AML-193 (cell line): ENCODE data around the gene KMT2C.

Source experiments
- DNase-seq, 2 experiments: peaks; one replicate each; lab custom pipeline; 2025; lab: John Stamatoyannopoulos, UW

KMT2C gene

DNA sequence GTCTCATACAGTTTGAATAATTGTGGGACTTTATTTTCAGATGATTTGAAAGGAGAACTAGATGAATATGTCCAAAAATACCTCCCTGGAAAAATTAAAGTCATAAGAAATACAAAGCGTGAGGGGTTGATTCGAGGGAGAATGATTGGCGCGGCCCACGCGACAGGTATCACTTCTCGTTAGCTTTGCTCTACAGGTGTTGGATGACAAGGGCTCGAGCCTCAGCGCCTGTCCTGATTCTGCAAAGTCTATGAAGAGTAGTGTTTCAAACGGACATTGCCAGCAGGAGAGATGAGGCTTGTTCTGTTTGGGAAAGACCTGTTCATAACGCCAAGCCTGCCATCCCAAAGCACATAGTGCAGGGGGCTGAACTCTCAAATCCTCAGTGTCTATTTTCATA is 330.6 kb downstream of the KMT2C start:
- no peak for DNase-seq

DNA sequence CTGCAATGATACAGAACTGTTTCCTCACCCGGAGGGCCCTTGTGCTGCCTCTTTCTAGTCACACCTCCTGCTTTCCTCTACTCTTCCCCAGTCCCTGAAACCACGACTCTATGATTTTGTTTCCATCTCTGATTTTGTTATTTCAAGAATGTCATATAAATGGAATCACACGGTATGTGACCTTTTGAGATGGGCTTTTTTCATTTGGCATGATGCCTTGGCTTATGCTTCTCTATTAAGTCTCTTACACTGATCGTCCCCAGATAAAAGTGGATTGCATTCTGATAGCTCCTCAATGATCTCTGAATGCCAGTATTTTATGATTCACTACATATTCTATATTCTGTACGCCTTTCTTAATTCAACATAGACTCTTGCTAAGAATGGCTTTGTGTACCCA is 332.1 kb downstream of the KMT2C start:
- DNase-seq: no peak

- no peak for DNase-seq
Observed at GRCh38 chr7:152103066-152103465, 332.7 kb downstream of the KMT2C start.

DNA sequence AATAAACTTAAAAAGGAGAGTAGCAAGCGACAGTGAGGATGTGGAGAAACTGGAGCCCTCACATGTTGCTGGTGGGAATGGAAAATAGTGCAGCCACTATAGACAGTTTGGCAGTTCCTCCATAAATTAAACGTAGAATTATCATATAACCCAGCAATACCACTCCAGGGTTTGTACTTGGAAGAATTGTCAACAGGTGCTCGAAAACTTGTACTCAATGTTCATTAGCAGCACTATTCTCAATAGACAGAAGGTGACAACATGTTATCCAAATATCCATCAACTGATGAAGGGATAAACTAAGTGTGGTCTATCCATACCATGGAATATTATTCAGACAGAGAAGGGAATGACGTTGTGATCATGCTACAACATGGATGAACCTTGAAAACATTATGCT is 338.5 kb downstream of the KMT2C start:
- no peak for DNase-seq

DNA sequence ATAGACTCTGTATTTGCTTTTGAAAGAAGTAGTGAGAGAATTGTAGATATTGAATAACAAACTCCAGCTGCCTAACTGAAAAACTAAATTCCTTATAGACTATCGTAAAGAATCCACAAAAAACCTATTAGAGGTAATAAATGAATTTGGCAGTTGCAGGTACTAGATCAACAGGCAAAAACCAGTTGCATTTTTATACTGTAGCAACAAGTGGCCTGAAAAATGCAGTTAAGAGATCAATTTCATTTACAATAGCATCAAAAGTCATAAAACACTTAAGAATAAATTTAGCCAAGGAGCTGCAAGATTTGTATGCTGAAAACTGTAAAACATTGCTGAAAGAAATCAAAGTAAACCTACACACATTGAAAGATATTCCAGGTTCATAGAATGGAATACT is 340.0 kb downstream of the KMT2C start:
- no peak for DNase-seq

DNA sequence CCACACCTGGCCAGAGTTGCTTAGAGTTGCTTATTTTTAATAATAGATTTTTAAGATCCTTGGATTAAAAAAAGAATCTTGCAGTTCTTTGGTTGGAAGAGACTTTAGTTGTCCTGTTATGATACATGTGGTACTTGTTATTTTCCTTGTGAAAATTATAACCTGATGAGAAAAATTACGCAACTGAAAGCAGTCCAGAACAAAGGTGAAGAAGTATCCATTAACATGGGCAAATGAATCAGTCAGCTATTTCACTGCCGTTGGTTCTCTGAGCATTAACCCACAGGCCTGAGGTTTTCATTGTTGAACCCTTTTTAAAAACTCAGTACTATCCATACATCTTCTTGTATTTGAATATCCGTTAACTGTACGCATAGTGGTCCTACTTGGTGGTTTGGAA is 342.1 kb downstream of the KMT2C start:
- no peak for DNase-seq

GRCh38 chr7:152090747-152091146 is 345.1 kb downstream of the KMT2C start:
- DNase-seq: no peak

DNA sequence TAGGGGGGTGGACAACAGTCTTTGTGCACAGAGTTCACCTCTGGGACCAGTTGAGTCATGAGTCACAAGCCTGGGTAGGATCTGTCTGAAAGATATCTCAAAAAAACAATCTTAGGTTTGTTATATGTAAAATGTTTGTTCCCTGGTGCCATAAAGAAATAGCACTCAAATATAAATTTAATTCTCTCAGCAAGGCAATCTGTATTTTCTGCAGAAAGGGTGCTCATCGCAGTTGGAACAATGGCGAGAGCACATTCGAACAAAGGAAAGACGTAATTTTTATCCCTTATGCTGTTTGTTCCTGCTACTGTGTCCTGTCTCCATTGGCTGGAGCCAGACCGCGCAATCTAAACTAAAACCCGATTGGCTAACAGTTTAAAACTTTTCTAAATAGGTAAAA is 346.6 kb downstream of the KMT2C start:
- DNase-seq: no peak

DNA sequence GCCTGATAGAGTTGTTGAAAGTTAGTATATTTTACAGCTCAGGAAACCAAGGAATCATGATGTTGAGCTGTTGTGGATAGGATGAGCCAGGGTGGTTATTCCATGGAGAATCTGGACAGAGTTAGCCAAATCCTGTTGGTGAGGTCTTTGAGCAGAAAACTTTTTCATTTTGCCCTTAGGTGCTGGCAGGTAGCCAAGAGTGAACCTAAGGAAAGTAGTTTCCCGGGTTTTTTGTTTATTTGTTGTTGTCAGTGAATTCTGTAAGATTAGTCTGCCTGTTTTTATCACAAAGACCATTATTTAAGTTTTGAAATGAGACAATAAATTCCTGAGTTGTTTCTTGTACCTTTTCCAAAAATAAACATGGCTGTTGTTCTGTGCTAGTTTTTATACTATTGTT is 349.3 kb downstream of the KMT2C start:
- no peak for DNase-seq

GRCh38 chr7:152085131-152085530 is 350.7 kb downstream of the KMT2C start:
- DNase-seq: no peak
